Measurements from ENCODE around the gene CAMK2N2. TPM values are rescaled to one million over a fixed set of nuclear protein-coding genes. Genes with fewer than 3 reads are reported as not detected.

Gene CAMK2N2
- total and polyA plus RNA-seq, 9 of the 15 experiments (the other 6 are each of a cell fraction or from before 2014, with no cell fraction given) = 0.08 to 0.22 (median 0.11) TPM; not detected in 5

GRCh38 chr3:184295771-184296170 lies 34.4 kb upstream of the CAMK2N2 start:
- no peak overlapping the region for H3K27ac ChIP-seq (ENCODE audit: extremely low read depth, low read depth, low read length)
- H3K36me3 ChIP-seq (ENCODE audit: control insufficient read depth, insufficient read depth, low read length) = peaks cover 10% of the 10 kb centered on the region
- no peak for ATAC-seq
- no peaks in the 10 kb centered on the region for H3K9me1 ChIP-seq (ENCODE audit: control insufficient read depth, insufficient read depth, low read length)
- no peak overlapping the region for H3K4me2 ChIP-seq (ENCODE audit: insufficient read depth, low read length)
- intact Hi-C loops (cut with micrococcal nuclease) (loop anchor here (5.0 kb wide), 1 partner anchor 123 kb away; the partner anchor contains the start of gene AP2M1), in situ Hi-C loops (cut with MboI) (no loop called here)
- H3K79me2 ChIP-seq (ENCODE audit: control insufficient read depth, insufficient read depth, low read length) = peaks cover 18% of the 10 kb centered on the region
- DNase-seq (ENCODE audit: extremely low read depth in 1 of 4, low spot score in 3 of 4) = no peak
- TF ChIP-seq MEIS2 (IDR thresholded peaks at IDR 0.05; ENCODE audit: partially characterized antibody) (no peak), ZNF217 (CRISPR knock-in tag; IDR thresholded peaks at IDR 0.05) (no peak), NR4A1 (CRISPR knock-in tag; IDR thresholded peaks at IDR 0.05) (no peak), NR4A1 (tag; IDR thresholded peaks at IDR 0.05) (no peak)
- TF ChIP-seq, protein P1, sequence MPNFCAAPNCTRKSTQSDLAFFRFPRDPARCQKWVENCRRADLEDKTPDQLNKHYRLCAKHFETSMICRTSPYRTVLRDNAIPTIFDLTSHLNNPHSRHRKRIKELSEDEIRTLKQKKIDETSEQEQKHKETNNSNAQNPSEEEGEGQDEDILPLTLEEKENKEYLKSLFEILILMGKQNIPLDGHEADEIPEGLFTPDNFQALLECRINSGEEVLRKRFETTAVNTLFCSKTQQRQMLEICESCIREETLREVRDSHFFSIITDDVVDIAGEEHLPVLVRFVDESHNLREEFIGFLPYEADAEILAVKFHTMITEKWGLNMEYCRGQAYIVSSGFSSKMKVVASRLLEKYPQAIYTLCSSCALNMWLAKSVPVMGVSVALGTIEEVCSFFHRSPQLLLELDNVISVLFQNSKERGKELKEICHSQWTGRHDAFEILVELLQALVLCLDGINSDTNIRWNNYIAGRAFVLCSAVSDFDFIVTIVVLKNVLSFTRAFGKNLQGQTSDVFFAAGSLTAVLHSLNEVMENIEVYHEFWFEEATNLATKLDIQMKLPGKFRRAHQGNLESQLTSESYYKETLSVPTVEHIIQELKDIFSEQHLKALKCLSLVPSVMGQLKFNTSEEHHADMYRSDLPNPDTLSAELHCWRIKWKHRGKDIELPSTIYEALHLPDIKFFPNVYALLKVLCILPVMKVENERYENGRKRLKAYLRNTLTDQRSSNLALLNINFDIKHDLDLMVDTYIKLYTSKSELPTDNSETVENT (CRISPR knock-in tag; IDR thresholded peaks at IDR 0.05) = no peak
- TF ChIP-seq, protein P2, sequence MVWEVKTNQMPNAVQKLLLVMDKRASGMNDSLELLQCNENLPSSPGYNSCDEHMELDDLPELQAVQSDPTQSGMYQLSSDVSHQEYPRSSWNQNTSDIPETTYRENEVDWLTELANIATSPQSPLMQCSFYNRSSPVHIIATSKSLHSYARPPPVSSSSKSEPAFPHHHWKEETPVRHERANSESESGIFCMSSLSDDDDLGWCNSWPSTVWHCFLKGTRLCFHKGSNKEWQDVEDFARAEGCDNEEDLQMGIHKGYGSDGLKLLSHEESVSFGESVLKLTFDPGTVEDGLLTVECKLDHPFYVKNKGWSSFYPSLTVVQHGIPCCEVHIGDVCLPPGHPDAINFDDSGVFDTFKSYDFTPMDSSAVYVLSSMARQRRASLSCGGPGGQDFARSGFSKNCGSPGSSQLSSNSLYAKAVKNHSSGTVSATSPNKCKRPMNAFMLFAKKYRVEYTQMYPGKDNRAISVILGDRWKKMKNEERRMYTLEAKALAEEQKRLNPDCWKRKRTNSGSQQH (CRISPR knock-in tag; IDR thresholded peaks at IDR 0.05) = no peak
- peaks cover 13 to 21% of the 10 kb centered on the region in 2 experiments; a peak in 4 of 5 replicates for H3K27me3 ChIP-seq (ENCODE audit: control insufficient read depth in 2 of 2, insufficient read depth in 2 of 2, low read length in 2 of 2)
- H3K9me3 ChIP-seq (replicated peaks; ENCODE audit: control insufficient read depth, insufficient read depth, low read depth, low read length) = no peaks in the 10 kb centered on the region
- no peaks in the 10 kb centered on the region; the same call in 1 of the 2 replicates for H4K20me1 ChIP-seq (replicated peaks; ENCODE audit: control insufficient read depth, insufficient read depth, low read length)
- WGBS (ENCODE audit: insufficient coverage, low coverage, missing lambda C conversion rate) = 28% methylated on average over 3 of the region's 3 CpGs
- BruUV-seq (replicated peaks) = no TSS peak
- ChIA-PET POLR2A (interaction anchor here (1.3 kb wide), 1 partner anchor 13 kb away, joined by 3 read pairs; no protein-coding TSS in a partner anchor), CTCF (ENCODE audit: low intra/inter-chr PET ratio) (no interaction called here)
- peaks cover 7 to 21% of the 10 kb centered on the region in 2 experiments; a peak in 4 of 5 replicates for H3K4me1 ChIP-seq (replicated peaks in 1 of 2; ENCODE audit: control insufficient read depth in 2 of 2, insufficient read depth in 2 of 2, low read length in 2 of 2)
- no peak overlapping the region for H3K4me3 ChIP-seq
- H3K9ac ChIP-seq (ENCODE audit: insufficient read depth in 1 of 2, low read depth in 2 of 2, low read length in 2 of 2) = no peak overlapping the region
- no peak overlapping the region for H2AFZ ChIP-seq (ENCODE audit: low read depth, low read length)
- no peak for FAIRE-seq

Measured in K562 (cell line).